Adipose tissue (tissue), 3 donors: ENCODE measurements around the gene TNXB. TPM values are rescaled to one million over a fixed set of nuclear protein-coding genes. Genes with fewer than 3 reads are reported as not detected.
"Not testable (repeated sequence)": the region's sequence is repeated elsewhere in the genome, so short reads cannot be mapped to it uniquely, and the experiment has no call there.

Experiments
- H3K27ac ChIP-seq: one replicate; pipeline ENCODE4 v1.5.1; 2013; ENCODE audit warnings: low read depth, low read length
- WGBS, 3 donors: extraction: QIAGEN DNeasy Blood & Tissue Kit; methylation state at CpG; one replicate each; pipeline ENCODE4 v1.1.7; 2013; 5-methylcytosine and 5-hydroxymethylcytosine counted together
- polyA plus RNA-seq, 3 donors: library from polyadenylated mRNA; stranded (reverse); fragments of 200-250 nt; gene quantifications; one replicate each; pipeline ENCODE4 v1.2.3, GENCODE V29; 2013
- donor health status: healthy with polysubstance abuse.
- donor health status: Bipolar disorder and iron deficiency.
- donor health status: healthy.

Gene TNXB
- polyA plus RNA-seq, 3 donors = 5.3 to 65.0 (median 47.4) TPM

GRCh38 chr6:32038878-32039277, 70.3 kb downstream of the TNXB start:
- H3K27ac ChIP-seq = not testable (repeated sequence)
- WGBS, 3 donors = 73 to 92% (median 89%) methylated on average over 3 to 4 of the region's 5 CpGs

DNA sequence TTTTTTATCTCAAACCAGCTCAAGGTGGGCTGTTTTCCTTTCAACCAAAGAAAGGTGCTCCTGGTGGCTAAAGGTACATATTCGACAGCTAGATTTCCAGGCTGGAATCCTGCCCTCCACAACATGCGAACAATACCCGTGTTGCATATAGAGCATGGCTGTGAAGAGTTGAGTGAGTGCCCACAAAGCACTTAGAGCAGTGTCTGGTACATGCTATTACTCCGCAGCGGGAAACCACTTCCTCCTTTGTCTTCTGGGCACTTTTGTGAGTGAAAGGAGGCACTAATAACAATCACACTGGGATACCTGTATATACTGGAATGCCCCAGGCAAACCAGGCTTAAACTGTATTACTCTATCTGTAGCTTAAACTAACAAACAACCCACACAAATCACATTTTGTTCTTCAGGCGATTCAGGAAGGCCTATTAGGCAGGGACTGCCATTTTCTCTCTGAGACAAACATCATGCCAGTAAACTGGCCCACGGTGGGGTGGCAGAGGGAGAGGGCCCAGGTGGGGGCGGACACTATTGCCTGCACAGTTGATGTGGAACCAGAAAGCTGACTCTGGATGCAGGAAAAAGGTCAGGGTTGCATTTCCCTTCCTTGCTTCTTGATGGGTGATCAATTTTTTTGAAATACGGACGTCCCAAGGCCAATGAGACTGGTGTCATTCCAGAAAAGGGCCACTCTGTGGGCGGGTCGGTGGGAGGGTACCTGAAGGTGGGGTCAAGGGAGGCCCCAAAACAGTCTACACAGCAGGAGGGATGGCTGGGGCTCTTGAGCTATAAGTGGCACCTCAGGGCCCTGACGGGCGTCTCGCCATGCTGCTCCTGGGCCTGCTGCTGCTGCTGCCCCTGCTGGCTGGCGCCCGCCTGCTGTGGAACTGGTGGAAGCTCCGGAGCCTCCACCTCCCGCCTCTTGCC, 71.3 kb downstream of the TNXB start, which contains the start of gene CYP21A2:
Gene CYP21A2, plus strand, starts transcription at position 818 of the 927 bp plus-strand sequence. Its CDS starts 8 bp downstream, at position 826.
- not testable (repeated sequence) for H3K27ac ChIP-seq
- WGBS, 3 donors = 78 to 81% (median 79%) methylated on average over 13 to 15 of the region's 19 CpGs

DNA sequence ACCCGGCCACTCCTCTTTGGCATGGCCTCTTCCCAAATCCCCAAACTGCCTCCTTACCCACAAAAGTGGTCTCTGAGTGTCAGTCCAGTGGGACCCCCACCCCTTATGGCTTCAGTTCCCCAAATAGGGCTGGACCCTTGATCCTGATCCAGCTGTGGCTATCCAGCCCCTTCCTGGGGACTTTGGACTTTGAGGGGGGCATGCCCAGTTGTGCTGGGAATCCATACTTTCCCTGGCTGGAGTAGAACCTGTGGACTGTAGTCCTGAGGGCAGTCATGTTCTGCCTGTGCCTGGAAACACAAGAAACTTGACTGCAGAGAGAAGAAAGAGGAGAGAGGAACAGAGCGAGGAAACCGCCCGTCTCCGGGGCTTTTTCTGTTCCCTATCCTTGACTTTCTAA, 72.0 kb downstream of the TNXB start:
- WGBS, 3 donors = 51 to 88% (median 59%) methylated on average over 3 to 5 of the region's 5 CpGs
- not testable (repeated sequence) for H3K27ac ChIP-seq

DNA sequence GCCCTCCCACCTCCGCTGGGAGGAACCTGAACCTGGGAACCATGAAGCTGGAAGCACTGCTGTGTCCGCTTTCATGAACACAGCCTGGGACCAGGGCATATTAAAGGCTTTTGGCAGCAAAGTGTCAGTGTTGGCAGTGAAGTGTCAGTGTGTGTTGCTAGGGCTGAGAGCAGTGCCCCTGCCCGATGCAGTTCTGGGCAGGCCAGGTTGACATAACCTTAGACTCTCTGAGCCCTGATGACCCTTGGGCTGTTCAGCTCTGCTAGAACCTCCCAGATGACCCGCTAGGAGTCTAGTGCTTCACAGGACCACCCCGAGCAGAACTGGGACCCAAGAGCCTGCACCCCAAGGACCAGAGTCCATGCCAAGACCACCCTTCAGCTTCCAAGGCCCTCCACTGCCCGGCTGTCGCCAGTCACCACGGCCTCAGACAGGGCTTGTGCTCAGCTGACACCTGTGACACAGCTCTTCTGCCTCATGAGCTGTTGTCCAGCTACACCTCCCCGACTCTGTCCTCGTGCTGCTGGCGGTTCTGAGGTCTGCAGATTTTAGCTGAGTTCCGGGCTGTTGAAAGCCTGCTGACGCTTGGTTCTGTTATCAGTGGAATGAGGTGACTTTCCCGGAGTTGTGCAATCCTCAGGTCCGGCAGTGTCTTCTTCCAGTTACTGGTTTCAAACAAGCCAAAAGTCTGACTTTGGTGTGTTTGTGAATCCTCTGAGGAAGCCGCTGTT, 73.7 kb downstream of the TNXB start:
- H3K27ac ChIP-seq = not testable (repeated sequence)
- WGBS, 3 donors = no CpG with 5 or more reads among the region's 16 CpGs

DNA sequence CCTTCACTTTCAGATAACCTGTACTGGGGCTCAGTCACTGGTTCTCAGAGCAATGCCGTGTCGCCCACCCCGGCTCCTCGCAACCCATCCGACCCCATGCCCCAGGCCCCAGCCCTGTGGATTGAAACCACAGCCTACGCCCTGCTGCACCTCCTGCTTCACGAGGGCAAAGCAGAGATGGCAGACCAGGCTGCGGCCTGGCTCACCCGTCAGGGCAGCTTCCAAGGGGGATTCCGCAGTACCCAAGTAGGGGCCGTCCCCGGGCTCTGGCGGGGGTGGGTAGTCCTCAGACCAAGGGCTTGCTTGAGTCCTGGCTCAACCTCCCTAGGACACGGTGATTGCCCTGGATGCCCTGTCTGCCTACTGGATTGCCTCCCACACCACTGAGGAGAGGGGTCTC, 79.6 kb downstream of the TNXB start:
- WGBS, 3 donors = 86 to 92% (median 89%) methylated on average over 6 to 8 of the region's 14 CpGs
- not testable (repeated sequence) for H3K27ac ChIP-seq

GRCh38 chr6:32028631-32029030, 80.5 kb downstream of the TNXB start:
- H3K27ac ChIP-seq = not testable (repeated sequence)
- 87 to 100% (median 88%) methylated on average over 2 to 6 of the region's 10 CpGs for WGBS, 3 donors

DNA sequence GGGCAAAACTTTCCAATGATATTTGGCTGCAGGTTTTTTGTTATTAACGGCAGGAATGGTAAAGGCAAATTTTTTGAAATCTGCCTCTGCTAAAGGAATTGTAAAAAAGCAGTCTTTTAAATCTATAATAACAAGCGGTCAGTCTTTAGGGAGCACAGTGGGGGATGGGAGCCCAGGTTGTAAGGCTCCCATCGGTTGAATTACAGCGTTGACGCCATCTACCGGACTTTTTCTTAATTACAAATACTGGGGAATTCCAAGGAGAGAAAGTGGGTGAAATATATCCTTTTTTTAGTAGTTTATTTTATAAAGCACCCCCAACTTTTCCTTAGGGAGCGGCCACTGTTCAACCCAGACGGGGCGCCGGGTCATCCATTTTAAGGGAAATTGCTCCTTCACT, 87.0 kb downstream of the TNXB start:
- H3K27ac ChIP-seq = not testable (repeated sequence)
- WGBS, 3 donors = no CpG with 5 or more reads among the region's 10 CpGs

GRCh38 chr6:32014547-32014946, 94.6 kb downstream of the TNXB start, which contains the start of gene C4B:
C4B (plus strand) TSS chr6:32014795; CDS start chr6:32014846, 51 bp downstream.
- WGBS, 3 donors = no CpG with 5 or more reads among the region's 6 CpGs
- H3K27ac ChIP-seq = not testable (repeated sequence)

GRCh38 chr6:32013738-32014137, 95.4 kb downstream of the TNXB start:
- not testable (repeated sequence) for H3K27ac ChIP-seq
- no CpG with 5 or more reads among the region's 5 CpGs for WGBS, 3 donors

GRCh38 chr6:32012941-32013617, 96.1 kb downstream of the TNXB start:
- not testable (repeated sequence) for H3K27ac ChIP-seq
- WGBS, 3 donors = 74 to 81% (median 74%) methylated on average over 14 to 16 of the region's 17 CpGs

- H3K27ac ChIP-seq = not testable (repeated sequence)
- 64 to 78% (median 69%) methylated on average over 12 to 15 of the region's 27 CpGs for WGBS, 3 donors
These were observed 98.1 kb downstream of the TNXB start for GRCh38 chr6:32010856-32011530.

DNA sequence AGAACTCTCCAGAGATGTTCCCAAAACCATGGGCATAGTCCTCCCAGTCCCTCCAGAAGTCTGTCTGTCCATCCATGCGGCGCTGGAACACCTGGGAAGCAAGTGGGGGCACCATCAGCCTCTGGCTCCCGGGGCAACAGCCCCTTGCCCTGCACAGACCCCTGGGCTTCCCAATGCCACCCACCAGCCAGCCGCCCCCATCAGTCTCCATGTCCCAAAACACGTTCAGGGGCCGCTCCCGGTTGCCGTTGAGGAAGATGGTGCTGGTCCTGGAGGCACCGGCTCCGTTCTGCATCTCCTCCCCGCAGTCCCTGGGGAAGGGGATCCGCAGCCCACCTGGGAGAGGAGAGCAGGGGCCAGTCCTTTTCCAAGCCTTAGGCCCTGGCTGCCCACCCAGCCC, 99.6 kb downstream of the TNXB start:
- not testable (repeated sequence) for H3K27ac ChIP-seq
- 64 to 77% (median 66%) methylated on average over 4 to 11 of the region's 12 CpGs for WGBS, 3 donors

DNA sequence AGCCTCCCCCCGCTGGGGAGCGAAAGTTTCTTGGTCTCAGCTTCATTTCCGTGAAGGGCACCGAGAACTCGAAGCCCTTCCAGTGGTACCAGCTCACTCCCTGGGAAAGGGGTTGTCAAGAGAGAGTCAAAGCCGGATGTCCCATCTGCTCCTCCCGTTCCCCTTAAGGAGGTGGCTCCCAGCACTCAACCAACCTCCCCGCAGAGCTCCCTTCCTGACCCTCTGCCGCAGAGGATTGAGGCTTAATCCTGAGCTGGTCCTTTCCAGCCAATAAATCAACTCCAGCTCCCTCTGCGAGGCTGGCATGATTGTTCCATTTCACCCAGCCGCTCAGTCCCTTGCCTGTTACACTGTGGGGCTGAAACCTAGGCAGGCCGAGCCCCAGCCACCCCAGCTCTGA, 100.5 kb downstream of the TNXB start:
- 34 to 62% (median 45%) methylated on average over 5 to 7 of the region's 12 CpGs for WGBS, 3 donors
- not testable (repeated sequence) for H3K27ac ChIP-seq

DNA sequence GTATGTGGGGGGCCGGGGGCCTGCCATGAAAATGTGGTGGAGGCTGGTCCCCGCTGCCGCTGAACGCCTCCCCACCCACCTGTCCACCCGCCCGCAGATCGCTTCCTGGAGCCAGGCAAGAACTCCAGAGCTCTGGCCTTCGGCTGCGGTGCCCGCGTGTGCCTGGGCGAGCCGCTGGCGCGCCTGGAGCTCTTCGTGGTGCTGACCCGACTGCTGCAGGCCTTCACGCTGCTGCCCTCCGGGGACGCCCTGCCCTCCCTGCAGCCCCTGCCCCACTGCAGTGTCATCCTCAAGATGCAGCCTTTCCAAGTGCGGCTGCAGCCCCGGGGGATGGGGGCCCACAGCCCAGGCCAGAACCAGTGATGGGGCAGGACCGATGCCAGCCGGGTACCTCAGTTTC, 101.1 kb downstream of the TNXB start:
- not testable (repeated sequence) for H3K27ac ChIP-seq
- WGBS, 3 donors = no CpG with 5 or more reads among the region's 24 CpGs

DNA sequence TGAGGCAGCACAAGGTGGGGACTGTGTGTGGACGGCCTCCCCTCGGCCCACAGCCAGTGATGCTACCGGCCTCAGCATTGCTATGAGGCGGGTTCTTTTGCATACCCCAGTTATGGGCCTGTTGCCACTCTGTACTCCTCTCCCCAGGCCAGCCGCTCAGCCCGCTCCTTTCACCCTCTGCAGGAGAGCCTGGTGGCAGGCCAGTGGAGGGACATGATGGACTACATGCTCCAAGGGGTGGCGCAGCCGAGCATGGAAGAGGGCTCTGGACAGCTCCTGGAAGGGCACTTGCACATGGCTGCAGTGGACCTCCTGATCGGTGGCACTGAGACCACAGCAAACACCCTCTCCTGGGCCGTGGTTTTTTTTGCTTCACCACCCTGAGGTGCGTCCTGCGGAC, 102.1 kb downstream of the TNXB start:
- 72 to 78% (median 74%) methylated on average over 8 to 12 of the region's 12 CpGs for whole genome bisulfite sequencing, 3 donors
- not testable (repeated sequence) for H3K27ac ChIP-seq

DNA sequence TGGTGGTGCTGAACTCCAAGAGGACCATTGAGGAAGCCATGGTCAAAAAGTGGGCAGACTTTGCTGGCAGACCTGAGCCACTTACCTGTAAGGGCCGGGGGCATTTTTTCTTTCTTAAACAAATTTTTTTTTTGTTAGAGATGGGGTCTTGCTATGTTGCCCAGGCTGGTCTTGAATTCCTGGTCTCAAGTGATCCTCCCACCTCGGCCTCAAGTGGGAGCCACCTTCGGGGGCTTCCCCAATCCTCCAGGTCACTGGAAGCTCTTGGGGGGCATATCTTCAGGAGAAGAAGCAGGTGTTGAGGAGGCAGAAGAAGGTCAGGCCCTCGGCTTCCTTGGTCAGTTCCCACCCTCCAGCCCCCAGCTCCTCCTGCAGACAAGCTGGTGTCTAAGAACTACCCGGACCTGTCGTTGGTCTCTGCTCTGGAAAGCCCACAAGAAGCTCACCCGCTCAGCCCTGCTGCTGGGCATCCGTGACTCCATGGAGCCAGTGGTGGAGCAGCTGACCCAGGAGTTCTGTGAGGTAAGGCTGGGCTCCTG, 103.1 kb downstream of the TNXB start:
- H3K27ac ChIP-seq = not testable (repeated sequence)
- 73 to 81% (median 73%) methylated on average over 8 of the region's 8 CpGs for WGBS, 3 donors

DNA sequence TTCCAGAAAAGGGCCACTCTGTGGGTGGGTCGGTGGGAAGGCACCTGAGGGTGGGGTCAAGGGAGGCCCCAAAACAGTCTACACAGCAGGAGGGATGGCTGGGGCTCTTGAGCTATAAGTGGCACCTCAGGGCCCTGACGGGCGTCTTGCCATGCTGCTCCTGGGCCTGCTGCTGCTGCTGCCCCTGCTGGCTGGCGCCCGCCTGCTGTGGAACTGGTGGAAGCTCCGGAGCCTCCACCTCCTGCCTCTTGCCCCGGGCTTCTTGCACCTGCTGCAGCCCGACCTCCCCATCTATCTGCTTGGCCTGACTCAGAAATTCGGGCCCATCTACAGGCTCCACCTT, 103.6 kb downstream of the TNXB start:
- H3K27ac ChIP-seq = not testable (repeated sequence)
- 54 to 86% (median 82%) methylated on average over 1 to 8 of the region's 9 CpGs for WGBS, 3 donors

GRCh38 chr6:32004864-32005537, 104.1 kb downstream of the TNXB start:
- 63 to 72% (median 72%) methylated on average over 9 of the region's 13 CpGs for WGBS, 3 donors
- H3K27ac ChIP-seq = not testable (repeated sequence)
